Measurements from ENCODE around the gene KRTAP2-1.

- TF ChIP-seq, protein P1, sequence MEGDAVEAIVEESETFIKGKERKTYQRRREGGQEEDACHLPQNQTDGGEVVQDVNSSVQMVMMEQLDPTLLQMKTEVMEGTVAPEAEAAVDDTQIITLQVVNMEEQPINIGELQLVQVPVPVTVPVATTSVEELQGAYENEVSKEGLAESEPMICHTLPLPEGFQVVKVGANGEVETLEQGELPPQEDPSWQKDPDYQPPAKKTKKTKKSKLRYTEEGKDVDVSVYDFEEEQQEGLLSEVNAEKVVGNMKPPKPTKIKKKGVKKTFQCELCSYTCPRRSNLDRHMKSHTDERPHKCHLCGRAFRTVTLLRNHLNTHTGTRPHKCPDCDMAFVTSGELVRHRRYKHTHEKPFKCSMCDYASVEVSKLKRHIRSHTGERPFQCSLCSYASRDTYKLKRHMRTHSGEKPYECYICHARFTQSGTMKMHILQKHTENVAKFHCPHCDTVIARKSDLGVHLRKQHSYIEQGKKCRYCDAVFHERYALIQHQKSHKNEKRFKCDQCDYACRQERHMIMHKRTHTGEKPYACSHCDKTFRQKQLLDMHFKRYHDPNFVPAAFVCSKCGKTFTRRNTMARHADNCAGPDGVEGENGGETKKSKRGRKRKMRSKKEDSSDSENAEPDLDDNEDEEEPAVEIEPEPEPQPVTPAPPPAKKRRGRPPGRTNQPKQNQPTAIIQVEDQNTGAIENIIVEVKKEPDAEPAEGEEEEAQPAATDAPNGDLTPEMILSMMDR (IDR thresholded peaks at IDR 0.05) = no peak
- TF ChIP-seq POLR2A (IDR thresholded peaks at IDR 0.05) = no peak
- no peak for TF ChIP-seq EP300 (IDR thresholded peaks at IDR 0.05)
Measured at GRCh38 chr17:41054025-41054424, 6.9 kb upstream of the KRTAP2-1 start.

Measured in ovary (tissue), 3 donors.